GM20431 (cell line): ENCODE results near the gene KAZN.

Experiments
- in situ Hi-C: fragments of 300-500 bp; cut with MseI, MboI; formaldehyde crosslinking; loops from one replicate; pipeline ENCODE4 v1.15.0; 2020; ENCODE audit warnings: low sequenced_read_pairs; ENCODE audit not compliant: unreplicated experiment

KAZN gene

GRCh38 chr1:15100880-15101760 lies 502.6 kb downstream of the KAZN start:
- in situ Hi-C loops = loop anchor here (25.0 kb wide), 1 partner anchor 336 kb away; the partner anchor contains the start of gene CTRC

GRCh38 chr1:15101801-15102200 lies 503.3 kb downstream of the KAZN start:
- in situ Hi-C loops = loop anchor here (25.0 kb wide), 1 partner anchor 336 kb away; the partner anchor contains the start of gene CTRC

- in situ Hi-C loops = loop anchor here (25.0 kb wide), 1 partner anchor 335 kb away; the partner anchor contains the start of gene CTRC
Measured at GRCh38 chr1:15102646-15103045, 504.2 kb downstream of the KAZN start.

GRCh38 chr1:15103211-15103610 lies 504.7 kb downstream of the KAZN start:
- in situ Hi-C loops = loop anchor here (25.0 kb wide), 1 partner anchor 334 kb away; the partner anchor contains the start of gene CTRC

- in situ Hi-C loops = loop anchor here (25.0 kb wide), 1 partner anchor 333 kb away; the partner anchor contains the start of gene CTRC
Measured at GRCh38 chr1:15103906-15104305, 505.4 kb downstream of the KAZN start.

- in situ Hi-C loops = loop anchor here (25.0 kb wide), 1 partner anchor 333 kb away; the partner anchor contains the start of gene CTRC
Measured at GRCh38 chr1:15104768-15105167, 506.3 kb downstream of the KAZN start.

- in situ Hi-C loops = loop anchor here (25.0 kb wide), 1 partner anchor 331 kb away; the partner anchor contains the start of gene CTRC
Measured at GRCh38 chr1:15106608-15107007, 508.1 kb downstream of the KAZN start.

GRCh38 chr1:15107058-15107687 lies 508.7 kb downstream of the KAZN start:
- in situ Hi-C loops = loop anchor here (25.0 kb wide), 1 partner anchor 330 kb away; the partner anchor contains the start of gene CTRC

- in situ Hi-C loops = loop anchor here (25.0 kb wide), 1 partner anchor 329 kb away; the partner anchor contains the start of gene CTRC
Measured at GRCh38 chr1:15107911-15108310, 509.4 kb downstream of the KAZN start.

- in situ Hi-C loops = loop anchor here (25.0 kb wide), 1 partner anchor 327 kb away; the partner anchor contains the start of gene CTRC
Measured at GRCh38 chr1:15110128-15110866, 511.8 kb downstream of the KAZN start.

GRCh38 chr1:15110867-15111230 lies 512.4 kb downstream of the KAZN start:
- in situ Hi-C loops = loop anchor here (25.0 kb wide), 1 partner anchor 326 kb away; the partner anchor contains the start of gene CTRC

- in situ Hi-C loops = loop anchor here (25.0 kb wide), 1 partner anchor 324 kb away; the partner anchor contains the start of gene CTRC
Measured at GRCh38 chr1:15113146-15113545, 514.7 kb downstream of the KAZN start.

GRCh38 chr1:15114884-15115283 lies 516.4 kb downstream of the KAZN start:
- in situ Hi-C loops = loop anchor here (25.0 kb wide), 1 partner anchor 322 kb away; the partner anchor contains the start of gene CTRC

GRCh38 chr1:15115542-15116330 lies 517.3 kb downstream of the KAZN start:
- in situ Hi-C loops = loop anchor here (25.0 kb wide), 1 partner anchor 322 kb away; the partner anchor contains the start of gene CTRC

- in situ Hi-C loops = loop anchor here (25.0 kb wide), 1 partner anchor 320 kb away; the partner anchor contains the start of gene CTRC
Measured at GRCh38 chr1:15116966-15117365, 518.5 kb downstream of the KAZN start.

- in situ Hi-C loops = loop anchor here (25.0 kb wide), 1 partner anchor 320 kb away; the partner anchor contains the start of gene CTRC
Measured at GRCh38 chr1:15117671-15118325, 519.3 kb downstream of the KAZN start.

- in situ Hi-C loops = loop anchor here (25.0 kb wide), 1 partner anchor 319 kb away; the partner anchor contains the start of gene CTRC
Measured at GRCh38 chr1:15118579-15118978, 520.1 kb downstream of the KAZN start.
